HEK293T (cell line): ENCODE data around the gene NGB.

Experiments used
- FOXA1 ChIP-seq: fragments of 450-650 bp; IDR thresholded peaks from 2 replicates; pipeline ENCODE4 v1.6.1; 2016; ENCODE audit warnings: mild to moderate bottlenecking
- FOXK2 ChIP-seq: fragments of 450-650 bp; IDR thresholded peaks from 2 replicates; pipeline ENCODE4 v1.6.1; 2016; ENCODE audit warnings: mild to moderate bottlenecking
- FOXM1 ChIP-seq: fragments of 450-650 bp; IDR thresholded peaks from 2 replicates; pipeline ENCODE4 v1.6.1; 2017; ENCODE audit warnings: mild to moderate bottlenecking, borderline replicate concordance
- HDGF ChIP-seq: fragments of 450-650 bp; IDR thresholded peaks from 2 replicates; pipeline ENCODE4 v1.6.1; 2017; ENCODE audit warnings: antibody characterized with exemption, borderline replicate concordance
- SP1 ChIP-seq: fragments of 450-650 bp; IDR thresholded peaks from 2 replicates; pipeline ENCODE4 v1.6.1; 2017
- SUZ12 ChIP-seq: fragments of 450-650 bp; IDR thresholded peaks from 2 replicates; pipeline ENCODE4 v1.6.1; 2016; ENCODE audit warnings: mild to moderate bottlenecking
- TARDBP ChIP-seq: fragments of 450-650 bp; IDR thresholded peaks from 2 replicates; pipeline ENCODE4 v1.6.1; 2016

DNA sequence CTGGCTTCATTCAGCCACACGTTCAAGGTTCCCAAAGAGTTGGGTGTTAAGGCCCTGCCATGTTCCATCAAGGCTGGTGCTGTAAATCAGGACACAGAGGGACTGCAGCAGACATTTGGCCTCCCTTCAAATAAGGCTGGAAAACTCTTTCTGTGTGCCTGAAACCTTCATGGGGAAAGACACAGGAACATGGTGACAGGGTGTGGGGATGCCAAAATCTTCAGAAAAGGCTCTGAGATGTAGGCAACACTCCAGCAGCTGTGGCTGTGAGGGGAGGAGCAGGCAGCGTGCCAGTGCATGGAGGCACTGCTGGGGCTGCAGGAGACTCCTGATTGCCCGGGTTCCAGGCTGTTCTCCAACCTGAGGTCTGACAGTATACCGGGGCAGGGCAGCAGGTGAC, 34.7 kb upstream of the NGB start:
- no peak for TF ChIP-seq SP1
- no peak for TF ChIP-seq FOXM1
- no peak for TF ChIP-seq HDGF
- TF ChIP-seq FOXK2, result no peak
- no peak for TF ChIP-seq FOXA1
- no peak for TF ChIP-seq SUZ12
- no peak for TF ChIP-seq TARDBP
